ENCODE data around the gene PXT1.
"Not testable (repeated sequence)": the region's sequence is repeated elsewhere in the genome, so short reads cannot be mapped to it uniquely, and the experiment has no call there.

The PXT1 gene

GRCh38 chr6:36368421-36368820 is 74.2 kb downstream of the PXT1 start:
- no peak for DNase-seq (ENCODE audit: extremely low read depth, insufficient read length)
- Histone ChIP-seq H3K36me3 (ENCODE audit: control insufficient read depth, insufficient read depth, low read length) (no peaks in the 10 kb centered on the region; the same call in none of the 2 replicates), H3K27me3 (replicated peaks; ENCODE audit: control insufficient read depth, insufficient read depth, low read length) (no peaks in the 10 kb centered on the region), H3K4me3 (replicated peaks; ENCODE audit: low read depth, low read length) (no peak overlapping the region)
- no peak for TF ChIP-seq CTCF (IDR thresholded peaks at IDR 0.05; ENCODE audit: insufficient read depth, low read length, poor library complexity, severe bottlenecking)

- TF ChIP-seq CTCF (IDR thresholded peaks at IDR 0.05; ENCODE audit: insufficient read depth, low read length, poor library complexity, severe bottlenecking), result no peak
- no peak for DNase-seq (ENCODE audit: extremely low read depth, insufficient read length)
- H3K4me3 ChIP-seq (replicated peaks; ENCODE audit: low read depth, low read length), result no peak overlapping the region
These were observed 74.9 kb downstream of the PXT1 start for GRCh38 chr6:36367743-36368142.

GRCh38 chr6:36364669-36365479 is 77.8 kb downstream of the PXT1 start:
- Histone ChIP-seq H3K27me3 (replicated peaks; ENCODE audit: control insufficient read depth, insufficient read depth, low read length) (no peaks in the 10 kb centered on the region), H3K36me3 (ENCODE audit: control insufficient read depth, insufficient read depth, low read length) (no peaks in the 10 kb centered on the region; the same call in 1 of the 2 replicates), H3K4me3 (replicated peaks; ENCODE audit: low read depth, low read length) (no peak overlapping the region; the same call in 1 of the 2 replicates)
- no peak for TF ChIP-seq CTCF (IDR thresholded peaks at IDR 0.05; ENCODE audit: insufficient read depth, low read length, poor library complexity, severe bottlenecking)
- DNase-seq (ENCODE audit: extremely low read depth, insufficient read length), result peak; percentile 71

More at GRCh38 chr6:36367743-36368142, 74.9 kb downstream of the PXT1 start:
- no peaks in the 10 kb centered on the region; the same call in none of the 2 replicates for H3K36me3 ChIP-seq (ENCODE audit: control insufficient read depth, insufficient read depth, low read length)
- H3K27me3 ChIP-seq (replicated peaks; ENCODE audit: control insufficient read depth, insufficient read depth, low read length), result no peaks in the 10 kb centered on the region

GRCh38 chr6:36364061-36364635 is 78.5 kb downstream of the PXT1 start:
- H3K27me3 ChIP-seq (replicated peaks; ENCODE audit: control insufficient read depth, insufficient read depth, low read length); H3K36me3 ChIP-seq (ENCODE audit: control insufficient read depth, insufficient read depth, low read length); DNase-seq (ENCODE audit: extremely low read depth, insufficient read length): not testable (repeated sequence)

GRCh38 chr6:36363371-36363752 is 79.3 kb downstream of the PXT1 start:
- not testable (repeated sequence) for H3K27me3 ChIP-seq (replicated peaks; ENCODE audit: control insufficient read depth, insufficient read depth, low read length); H3K4me3 ChIP-seq (replicated peaks; ENCODE audit: low read depth, low read length); DNase-seq (ENCODE audit: extremely low read depth, insufficient read length); H3K36me3 ChIP-seq (ENCODE audit: control insufficient read depth, insufficient read depth, low read length)

More at GRCh38 chr6:36364061-36364635, 78.5 kb downstream of the PXT1 start:
- H3K4me3 ChIP-seq (replicated peaks; ENCODE audit: low read depth, low read length), result not testable (repeated sequence)

GRCh38 chr6:36362551-36363370 is 79.9 kb downstream of the PXT1 start:
- no peak for TF ChIP-seq CTCF (IDR thresholded peaks at IDR 0.05; ENCODE audit: insufficient read depth, low read length, poor library complexity, severe bottlenecking)
- no peak overlapping the region for H3K4me3 ChIP-seq (replicated peaks; ENCODE audit: low read depth, low read length)
- no peak for DNase-seq (ENCODE audit: extremely low read depth, insufficient read length)
- H3K27me3 ChIP-seq (replicated peaks; ENCODE audit: control insufficient read depth, insufficient read depth, low read length), result no peaks in the 10 kb centered on the region
- no peaks in the 10 kb centered on the region; the same call in 1 of the 2 replicates for H3K36me3 ChIP-seq (ENCODE audit: control insufficient read depth, insufficient read depth, low read length)

Data from GM06990 (cell line).